HepG2 (cell line): ENCODE results near the gene ABAT.

Source experiments
- ASH2L ChIP-seq: fragments of 300-600, 200-600 bp; sonication (generic); IDR thresholded peaks from 2 replicates; pipeline ENCODE4 v1.7.0; 2017; ENCODE audit warnings: low read depth, mild to moderate bottlenecking, moderate library complexity, mixed read lengths, low read length; ENCODE audit not compliant: insufficient read length
- CEBPB ChIP-seq: IDR thresholded peaks from 2 replicates; pipeline ENCODE4 v1.6.1; 2011; ENCODE audit warnings: low read depth, low read length, improper control_type of control experiment, borderline replicate concordance
- CREB1 ChIP-seq, 2 experiments: fragments of 450-650 bp in 1 of 2; IDR thresholded peaks; 2 replicates each; pipeline ENCODE4 v1.6.1; 2016 to 2017; ENCODE audit warnings: control low read depth in 1 of 2, mild to moderate bottlenecking in 1 of 2, missing compliant biosample characterization in 1 of 2, missing genetic modification characterization in 1 of 2
- PITX1 ChIP-seq: sonication (generic); formaldehyde crosslinking; IDR thresholded peaks from 2 replicates; pipeline ENCODE4 v1.5.1; 2020; ENCODE audit warnings: mild to moderate bottlenecking, missing genetic modification reagents
- RAD51 ChIP-seq: fragments of 450-650 bp; IDR thresholded peaks from 2 replicates; pipeline ENCODE4 v1.6.1; 2016; ENCODE audit warnings: borderline replicate concordance
- RCOR2 ChIP-seq: IDR thresholded peaks from 2 replicates; pipeline ENCODE4 v1.6.1; 2016; ENCODE audit warnings: missing biosample characterization, missing genetic modification reagents
- ZNF432 ChIP-seq: sonication (generic); formaldehyde crosslinking; IDR thresholded peaks from 2 replicates; pipeline ENCODE4 v1.5.0; 2020; ENCODE audit warnings: missing genetic modification reagents, mild to moderate bottlenecking, borderline replicate concordance

DNA sequence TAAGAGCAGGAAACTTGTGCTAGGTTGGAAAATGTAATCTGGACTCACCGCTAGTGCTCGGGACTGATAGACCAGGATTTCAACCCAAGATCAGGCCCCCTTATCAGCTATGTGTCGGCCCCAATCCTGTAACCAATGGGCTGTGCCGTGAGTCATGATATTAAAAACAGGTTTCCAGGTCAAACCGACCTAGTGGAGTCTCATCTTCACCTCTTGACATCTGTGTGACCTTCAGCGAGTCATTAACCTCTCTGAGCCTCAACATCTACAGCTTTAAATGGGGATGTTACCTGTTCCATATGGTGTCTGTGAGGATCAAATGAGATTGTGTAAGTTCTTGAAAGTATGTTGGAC lies 123.7 kb downstream of the ABAT start:
- TF ChIP-seq RAD51 (no peak), CEBPB (no peak; the same call in 1 of the 2 replicates), ASH2L (no peak), CREB1 (IDR thresholded peaks at IDR 0.05) (no peak), CREB1 (CRISPR knock-in tag; IDR thresholded peaks at IDR 0.05) (no peak), ZNF432 (no peak), RCOR2 (CRISPR knock-in tag) (peak; percentile 48; the same call in 1 of the 2 replicates), PITX1 (CRISPR knock-in tag) (no peak)
